ENCODE results near the gene TBC1D22A. TPM values are rescaled to one million over a fixed set of nuclear protein-coding genes. Genes with fewer than 3 reads are reported as not detected.

TBC1D22A gene
- total RNA-seq, 1 donor from 2014 or later = 6.8 TPM

- Histone ChIP-seq H3K9ac (ENCODE audit: low read depth in 1 of 3, low read length in 3 of 3) (no peak overlapping the region), H3K4me1 (ENCODE audit: control insufficient read depth in 3 of 3, insufficient read depth in 3 of 3, low read length in 3 of 3) (no peaks in the 10 kb centered on the region), H3K36me3 (ENCODE audit: control insufficient read depth in 3 of 3, insufficient read depth in 3 of 3, low read length in 3 of 3) (peaks cover 0 to 4% (median 4%) of the 10 kb centered on the region in 3 donors), H3K27me3 (ENCODE audit: control insufficient read depth in 3 of 3, insufficient read depth in 3 of 3, low read length in 3 of 3) (no peaks in the 10 kb centered on the region), H3K27ac (ENCODE audit: low read depth, low read length) (no peak overlapping the region), H3K9me3 (ENCODE audit: control insufficient read depth in 3 of 3, low read length in 3 of 3) (no peaks in the 10 kb centered on the region), H3K4me3 (ENCODE audit: low read length in 3 of 3) (no peak overlapping the region)
These were observed 146.2 kb downstream of the TBC1D22A start for GRCh38 chr22:46908641-46909107.

- Histone ChIP-seq H3K27me3 (ENCODE audit: control insufficient read depth in 3 of 3, insufficient read depth in 3 of 3, low read length in 3 of 3) (no peaks in the 10 kb centered on the region), H3K27ac (ENCODE audit: low read depth, low read length) (no peak overlapping the region), H3K36me3 (ENCODE audit: control insufficient read depth in 3 of 3, insufficient read depth in 3 of 3, low read length in 3 of 3) (peaks cover 3 to 8% (median 4%) of the 10 kb centered on the region in 3 donors), H3K9ac (ENCODE audit: low read depth in 1 of 3, low read length in 3 of 3) (no peak overlapping the region), H3K4me3 (ENCODE audit: low read length in 3 of 3) (no peak overlapping the region), H3K9me3 (ENCODE audit: control insufficient read depth in 3 of 3, low read length in 3 of 3) (no peaks in the 10 kb centered on the region), H3K4me1 (ENCODE audit: control insufficient read depth in 3 of 3, insufficient read depth in 3 of 3, low read length in 3 of 3) (no peaks in the 10 kb centered on the region)
These were observed 147.0 kb downstream of the TBC1D22A start for GRCh38 chr22:46909237-46910030.

GRCh38 chr22:46910624-46911023 is 148.2 kb downstream of the TBC1D22A start:
- H3K4me1 ChIP-seq (ENCODE audit: control insufficient read depth in 3 of 3, insufficient read depth in 3 of 3, low read length in 3 of 3) = no peaks in the 10 kb centered on the region

DNA sequence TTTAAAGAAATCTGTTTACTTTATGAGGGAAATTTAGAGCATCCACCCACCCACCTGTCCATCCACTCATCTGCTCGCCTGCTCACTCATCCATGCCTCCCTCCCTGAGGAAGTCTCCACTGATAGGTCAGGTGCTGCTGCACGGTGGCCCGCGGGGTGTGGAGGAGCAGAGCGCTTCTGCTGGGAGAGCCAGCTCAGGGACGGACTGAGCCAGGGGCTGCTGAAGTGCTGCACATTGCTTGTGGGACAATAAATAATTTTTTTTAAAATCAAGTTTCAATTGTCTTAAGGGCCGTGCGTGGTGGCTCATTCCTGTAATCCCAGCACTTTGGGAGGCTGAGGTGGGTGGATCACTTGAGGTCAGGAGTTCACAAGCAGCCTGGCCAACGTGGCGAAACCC is 148.9 kb downstream of the TBC1D22A start:
- H3K36me3 ChIP-seq (ENCODE audit: control insufficient read depth in 3 of 3, insufficient read depth in 3 of 3, low read length in 3 of 3) = peaks cover 7 to 16% (median 11%) of the 10 kb centered on the region in 3 donors
- H3K4me1 ChIP-seq (ENCODE audit: control insufficient read depth in 3 of 3, insufficient read depth in 3 of 3, low read length in 3 of 3) = no peaks in the 10 kb centered on the region
- no peak overlapping the region for H3K9ac ChIP-seq (ENCODE audit: low read depth in 1 of 3, low read length in 3 of 3)

More at GRCh38 chr22:46910624-46911023, 148.2 kb downstream of the TBC1D22A start:
- Histone ChIP-seq H3K27ac (ENCODE audit: low read depth, low read length) (no peak overlapping the region), H3K4me3 (ENCODE audit: low read length in 3 of 3) (no peak overlapping the region), H3K36me3 (ENCODE audit: control insufficient read depth in 3 of 3, insufficient read depth in 3 of 3, low read length in 3 of 3) (peaks cover 4 to 10% (median 8%) of the 10 kb centered on the region in 3 donors), H3K9me3 (ENCODE audit: control insufficient read depth in 3 of 3, low read length in 3 of 3) (no peaks in the 10 kb centered on the region), H3K9ac (ENCODE audit: low read depth in 1 of 3, low read length in 3 of 3) (no peak overlapping the region), H3K27me3 (ENCODE audit: control insufficient read depth in 3 of 3, insufficient read depth in 3 of 3, low read length in 3 of 3) (no peaks in the 10 kb centered on the region)

GRCh38 chr22:46913351-46913750 is 150.9 kb downstream of the TBC1D22A start:
- H3K9ac ChIP-seq (ENCODE audit: low read depth in 1 of 3, low read length in 3 of 3) = no peak overlapping the region
- no peaks in the 10 kb centered on the region for H3K27me3 ChIP-seq (ENCODE audit: control insufficient read depth in 3 of 3, insufficient read depth in 3 of 3, low read length in 3 of 3)
- H3K36me3 ChIP-seq (ENCODE audit: control insufficient read depth in 3 of 3, insufficient read depth in 3 of 3, low read length in 3 of 3) = peaks cover 11 to 18% (median 15%) of the 10 kb centered on the region in 3 donors

More for the DNA sequence above, 148.9 kb downstream of the TBC1D22A start:
- Histone ChIP-seq H3K4me3 (ENCODE audit: low read length in 3 of 3) (no peak overlapping the region), H3K9me3 (ENCODE audit: control insufficient read depth in 3 of 3, low read length in 3 of 3) (no peaks in the 10 kb centered on the region), H3K27ac (ENCODE audit: low read depth, low read length) (no peak overlapping the region), H3K27me3 (ENCODE audit: control insufficient read depth in 3 of 3, insufficient read depth in 3 of 3, low read length in 3 of 3) (no peaks in the 10 kb centered on the region)

DNA sequence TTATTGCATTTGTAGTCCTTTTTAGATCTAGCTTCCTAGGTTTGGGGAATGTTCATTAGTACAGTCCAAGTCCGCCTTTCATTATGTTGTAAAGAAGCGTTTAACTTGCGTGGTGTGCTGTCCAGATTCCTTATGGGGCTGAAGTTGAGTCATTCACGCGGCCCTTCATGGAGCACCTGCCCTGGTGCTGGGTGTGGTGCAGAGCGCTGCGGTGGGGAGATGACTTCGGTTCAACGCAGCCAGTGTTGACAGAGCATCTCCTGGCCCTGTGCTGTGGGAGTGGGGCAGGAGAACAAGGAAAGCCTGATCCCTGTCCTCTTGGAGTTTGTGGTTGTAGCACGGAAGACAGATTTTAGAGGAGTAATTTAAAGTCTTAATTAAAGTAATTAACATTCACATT is 152.0 kb downstream of the TBC1D22A start:
- peaks cover 11 to 18% (median 17%) of the 10 kb centered on the region in 3 donors for H3K36me3 ChIP-seq (ENCODE audit: control insufficient read depth in 3 of 3, insufficient read depth in 3 of 3, low read length in 3 of 3)
- no peaks in the 10 kb centered on the region for H3K9me3 ChIP-seq (ENCODE audit: control insufficient read depth in 3 of 3, low read length in 3 of 3)

More at GRCh38 chr22:46913351-46913750, 150.9 kb downstream of the TBC1D22A start:
- no peaks in the 10 kb centered on the region for H3K9me3 ChIP-seq (ENCODE audit: control insufficient read depth in 3 of 3, low read length in 3 of 3)
- H3K27ac ChIP-seq (ENCODE audit: low read depth, low read length) = no peak overlapping the region
- H3K4me3 ChIP-seq (ENCODE audit: low read length in 3 of 3) = no peak overlapping the region
- H3K4me1 ChIP-seq (ENCODE audit: control insufficient read depth in 3 of 3, insufficient read depth in 3 of 3, low read length in 3 of 3) = no peaks in the 10 kb centered on the region

DNA sequence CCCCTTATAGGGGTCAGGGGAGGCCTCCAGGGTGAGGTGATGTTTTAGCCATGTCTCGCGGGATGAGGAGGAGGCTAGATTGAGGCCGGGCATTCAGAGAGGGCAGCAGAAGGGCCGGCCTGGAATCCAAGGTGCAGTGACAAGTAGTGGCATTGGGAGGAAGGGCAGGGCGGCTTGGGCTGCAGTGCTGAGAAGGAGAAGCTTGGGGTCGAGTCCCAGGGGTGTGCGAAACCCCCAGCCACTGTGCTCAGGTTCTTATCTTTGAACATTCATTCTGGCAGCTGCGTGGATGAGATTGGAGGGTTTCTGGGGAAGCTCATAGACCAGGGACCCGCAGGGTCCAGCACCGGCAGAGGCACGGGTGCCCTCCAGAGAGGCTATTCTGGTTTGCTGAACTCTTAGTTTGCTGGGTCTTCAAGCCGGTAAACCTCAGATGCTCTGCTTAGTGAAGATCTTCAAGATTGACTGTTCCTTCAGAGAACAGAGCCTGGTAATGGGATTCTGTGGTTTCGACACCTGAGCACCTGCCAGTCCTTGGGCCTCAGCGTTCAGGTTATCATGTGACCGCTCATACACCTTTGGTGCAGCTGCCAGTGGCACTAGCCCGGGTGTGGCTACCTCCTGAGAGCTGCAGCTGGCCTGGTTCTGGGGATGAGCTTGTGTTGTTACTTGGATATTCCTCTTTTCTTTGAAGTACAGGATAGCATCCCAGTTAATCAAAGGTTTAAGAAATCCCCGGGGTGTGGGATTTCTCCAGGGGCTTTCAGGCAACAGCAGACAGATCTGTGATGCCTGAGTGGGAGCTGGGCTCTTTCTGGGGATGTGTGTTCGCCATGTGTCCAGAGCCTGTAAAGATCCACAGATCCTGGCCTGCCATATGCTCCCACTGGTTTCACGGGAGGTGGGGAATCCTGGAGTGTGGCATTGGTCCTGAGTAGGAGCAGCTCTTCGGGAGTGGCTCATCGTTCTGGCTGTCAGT is 152.8 kb downstream of the TBC1D22A start:
- no peaks in the 10 kb centered on the region for H3K27me3 ChIP-seq (ENCODE audit: control insufficient read depth in 3 of 3, insufficient read depth in 3 of 3, low read length in 3 of 3)
- H3K36me3 ChIP-seq (ENCODE audit: control insufficient read depth in 3 of 3, insufficient read depth in 3 of 3, low read length in 3 of 3) = peaks cover 11 to 18% (median 17%) of the 10 kb centered on the region in 3 donors
- H3K4me3 ChIP-seq (ENCODE audit: low read length in 3 of 3) = no peak overlapping the region
- H3K4me1 ChIP-seq (ENCODE audit: control insufficient read depth in 3 of 3, insufficient read depth in 3 of 3, low read length in 3 of 3) = no peaks in the 10 kb centered on the region
- no peak overlapping the region for H3K9ac ChIP-seq (ENCODE audit: low read depth in 1 of 3, low read length in 3 of 3)
- no peaks in the 10 kb centered on the region for H3K9me3 ChIP-seq (ENCODE audit: control insufficient read depth in 3 of 3, low read length in 3 of 3)
- no peak overlapping the region for H3K27ac ChIP-seq (ENCODE audit: low read depth, low read length)

More for the DNA sequence above, 152.0 kb downstream of the TBC1D22A start:
- H3K9ac ChIP-seq (ENCODE audit: low read depth in 1 of 3, low read length in 3 of 3) = no peak overlapping the region
- H3K27ac ChIP-seq (ENCODE audit: low read depth, low read length) = no peak overlapping the region
- H3K4me3 ChIP-seq (ENCODE audit: low read length in 3 of 3) = no peak overlapping the region
- no peaks in the 10 kb centered on the region for H3K27me3 ChIP-seq (ENCODE audit: control insufficient read depth in 3 of 3, insufficient read depth in 3 of 3, low read length in 3 of 3)
- no peaks in the 10 kb centered on the region for H3K4me1 ChIP-seq (ENCODE audit: control insufficient read depth in 3 of 3, insufficient read depth in 3 of 3, low read length in 3 of 3)

DNA sequence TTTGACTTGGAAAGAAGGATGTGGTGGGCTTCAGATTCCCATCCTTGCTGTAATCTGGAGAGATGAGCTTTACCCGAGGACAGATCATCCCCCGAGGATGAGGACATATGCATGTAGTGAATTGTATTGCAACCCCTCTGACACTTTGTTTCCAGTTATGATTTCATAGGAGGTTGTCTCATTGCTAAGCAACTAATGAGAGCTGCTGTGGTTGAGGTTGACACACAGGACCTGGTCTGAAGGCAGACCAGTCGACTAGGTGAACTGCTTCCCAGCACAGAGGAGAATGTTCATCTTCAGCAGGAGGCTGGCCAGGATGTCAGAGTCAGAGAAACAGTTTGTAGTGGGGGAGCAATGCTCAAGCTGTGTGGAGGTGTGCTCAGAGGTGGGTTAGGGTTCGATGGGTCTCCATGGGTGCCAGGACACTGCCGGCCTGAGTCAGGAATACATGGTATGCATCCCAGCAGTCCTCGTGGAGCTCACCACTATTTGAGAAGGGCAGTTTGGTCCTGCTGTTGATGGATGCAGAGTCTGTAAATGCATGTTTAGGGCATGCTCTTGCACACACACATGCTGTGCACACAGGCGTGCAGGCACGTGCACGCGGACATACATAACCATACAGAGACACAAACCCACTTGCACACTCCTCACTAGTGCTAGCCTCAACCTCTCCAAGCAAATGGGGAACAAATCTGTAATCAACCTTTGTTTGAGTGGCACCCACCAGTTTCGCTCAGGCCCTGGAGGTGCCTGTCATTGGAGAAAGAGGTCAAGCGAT is 153.7 kb downstream of the TBC1D22A start:
- Histone ChIP-seq H3K27me3 (ENCODE audit: control insufficient read depth in 3 of 3, insufficient read depth in 3 of 3, low read length in 3 of 3) (no peaks in the 10 kb centered on the region), H3K36me3 (ENCODE audit: control insufficient read depth in 3 of 3, insufficient read depth in 3 of 3, low read length in 3 of 3) (peaks cover 11 to 18% (median 17%) of the 10 kb centered on the region in 3 donors), H3K9ac (ENCODE audit: low read depth in 1 of 3, low read length in 3 of 3) (no peak overlapping the region), H3K9me3 (ENCODE audit: control insufficient read depth in 3 of 3, low read length in 3 of 3) (no peaks in the 10 kb centered on the region), H3K27ac (ENCODE audit: low read depth, low read length) (no peak overlapping the region), H3K4me3 (ENCODE audit: low read length in 3 of 3) (no peak overlapping the region), H3K4me1 (ENCODE audit: control insufficient read depth in 3 of 3, insufficient read depth in 3 of 3, low read length in 3 of 3) (no peaks in the 10 kb centered on the region)
